GM12878 (cell line): Measurements from ENCODE around the gene FAM234B. TPM values are rescaled to one million over a fixed set of nuclear protein-coding genes. Genes with fewer than 3 reads are reported as not detected.

Source experiments
- CHD4 ChIP-seq: fragments of 200-600 bp; sonication (generic); IDR thresholded peaks from 2 replicates; pipeline ENCODE4 v1.6.1; 2016; ENCODE audit warnings: mild to moderate bottlenecking
- EED ChIP-seq: sonication (generic); IDR thresholded peaks from 2 replicates; pipeline ENCODE4 v1.6.1; 2016; ENCODE audit warnings: antibody characterized with exemption, low read depth
- EP300 ChIP-seq, 2 experiments: fragments of 150-350 bp in 1 of 2; IDR thresholded peaks; 2 replicates each; pipeline ENCODE4 v1.6.1; 2011 to 2012; ENCODE audit warnings: low read depth in 2 of 2, low read length in 2 of 2, borderline replicate concordance in 1 of 2, improper control_type of control experiment in 1 of 2, inconsistent platforms in 1 of 2; ENCODE audit not compliant: control insufficient read depth in 1 of 2
- ESRRA ChIP-seq: IDR thresholded peaks from 2 replicates; pipeline ENCODE4 v1.6.1; 2012; ENCODE audit warnings: mild to moderate bottlenecking, low read length, improper control_type of control experiment
- ETV6 ChIP-seq, 2 experiments: fragments of 450-650 bp in 1 of 2; IDR thresholded peaks in 1 of 2; conservative IDR thresholded peaks in 1 of 2; 2 replicates each; pipeline ENCODE4 v1.6.1; 2014; ENCODE audit warnings: antibody characterized with exemption in 1 of 2, borderline replicate concordance in 1 of 2, low read depth in 1 of 2, mild to moderate bottlenecking in 1 of 2, moderate library complexity in 1 of 2
- EZH2 ChIP-seq: IDR thresholded peaks from 2 replicates; pipeline ENCODE4 v1.6.1; 2012; ENCODE audit warnings: low read depth, mild to moderate bottlenecking, control low read depth, inconsistent platforms, low read length, borderline replicate concordance; ENCODE audit not compliant: control insufficient read depth
- FOS ChIP-seq: IDR thresholded peaks from 3 replicates; pipeline ENCODE4 v1.6.1; 2011; ENCODE audit warnings: borderline replicate concordance; ENCODE audit not compliant: insufficient read length; ENCODE audit errors: extremely low read depth
- FOXM1 ChIP-seq: IDR thresholded peaks from 2 replicates; pipeline ENCODE4 v1.6.1; 2012; ENCODE audit warnings: low read depth, mild to moderate bottlenecking, inconsistent platforms, low read length, moderate library complexity
- MEF2A ChIP-seq: IDR thresholded peaks from 2 replicates; pipeline ENCODE4 v1.6.1; 2011; ENCODE audit warnings: low read depth, mild to moderate bottlenecking, low read length, moderate library complexity; ENCODE audit not compliant: insufficient read depth
- PAX8 ChIP-seq: fragments of 450-650 bp; IDR thresholded peaks from 2 replicates; pipeline ENCODE4 v1.6.1; 2017; ENCODE audit warnings: mild to moderate bottlenecking, moderate library complexity
- PRDM15 ChIP-seq: fragments of 450-650 bp; formaldehyde crosslinking; IDR thresholded peaks from 2 replicates; pipeline ENCODE4 v1.4.0; 2020; ENCODE audit warnings: mild to moderate bottlenecking, moderate library complexity
- SMAD1 ChIP-seq: fragments of 450-650 bp; IDR thresholded peaks from 2 replicates; pipeline ENCODE4 v1.6.1; 2018; ENCODE audit warnings: mild to moderate bottlenecking, low read depth; ENCODE audit not compliant: partially characterized antibody
- STAT3 ChIP-seq: IDR thresholded peaks from 2 replicates; pipeline ENCODE4 v1.6.1; 2011; ENCODE audit warnings: low read depth, low read length, improper control_type of control experiment
- TARDBP ChIP-seq: IDR thresholded peaks from 2 replicates; pipeline ENCODE4 v1.6.1; 2016; ENCODE audit warnings: borderline replicate concordance
- ZBTB33 ChIP-seq: fragments of 450-650 bp; IDR thresholded peaks from 2 replicates; pipeline ENCODE4 v1.6.1; 2017; ENCODE audit warnings: mild to moderate bottlenecking
- ZZZ3 ChIP-seq: IDR thresholded peaks from 2 replicates; pipeline ENCODE4 v1.6.1; 2011; ENCODE audit warnings: low read depth; ENCODE audit not compliant: control insufficient read depth, insufficient read length
- polyA plus RNA-seq, 11 experiments: library from polyadenylated mRNA; depleted of rRNA in 4 of 11; unstranded in 6 of 11; stranded (reverse) in 5 of 11; fragments of >200 nt; fragmentation: Nextera tagmentation in 4 of 11; fragmentation: Illumina TruSeq in 1 of 11; extraction: Ambion mirVana in 4 of 11; extraction: Trizol in 1 of 11; gene quantifications; 1 replicate in 1 of 11; 2 replicates in 10 of 11; pipeline versions ENCODE4 v1.2.1 to v1.2.3, GENCODE V29; 2011 to 2016; ENCODE audit warnings: inconsistent platforms in 2 of 11, missing spikeins in 2 of 11, low read depth in 1 of 11
- total RNA-seq, 4 experiments: library from RNA; depleted of rRNA in 3 of 4; stranded (reverse); fragments of >200 nt in 3 of 4; fragmentation: Illumina TruSeq in 1 of 4; extraction: Trizol in 1 of 4; gene quantifications; 2 replicates each; pipeline versions ENCODE4 v1.2.1 to v1.2.3, GENCODE V29; 2013 to 2021
- TF ChIP-seq, protein P1 (sequence below): fragments of 450-650 bp; conservative IDR thresholded peaks from 2 replicates; pipeline ENCODE4 v1.6.1; 2017; ENCODE audit warnings: mild to moderate bottlenecking, moderate library complexity
- TF ChIP-seq, protein P2 (sequence below): IDR thresholded peaks from 2 replicates; pipeline ENCODE4 v1.6.1; 2012; ENCODE audit warnings: low read length, inconsistent platforms

Gene FAM234B
- total and polyA plus RNA-seq, 10 of the 15 experiments (the other 5 are each of a cell fraction or from before 2014, with no cell fraction given), result 0.09 to 2.8 (median 0.18) TPM

GRCh38 chr12:13094367-13094766, 50.2 kb downstream of the FAM234B start (continued):
- TF ChIP-seq PRDM15 (CRISPR knock-in tag) (no peak), STAT3 (no peak), ESRRA (0 out of 2 replicates have a peak, but pooled peaks have one; percentile 57), EZH2 (no peak), CHD4 (no peak), TARDBP (no peak), MEF2A (peak; percentile 81; the same call in 1 of the 2 replicates), ZBTB33 (no peak), PAX8 (no peak), ZZZ3 (no peak), ETV6 (conservative IDR thresholded peaks at IDR 0.05 in 1 of 2, IDR thresholded peaks at IDR 0.05 in 1 of 2; ENCODE audit: borderline replicate concordance in 1 of 2, low read depth in 1 of 2) (no peak), SMAD1 (no peak), FOXM1 (peak; percentile 63), EED (0 out of 2 replicates have a peak, but pooled peaks have one; percentile 42), EP300 (IDR thresholded peaks at IDR 0.05; ENCODE audit: borderline replicate concordance in 1 of 2, control insufficient read depth in 1 of 2, low read depth in 2 of 2, low read length in 2 of 2) (peak in 1 of 2 experiments; percentile 54; a peak in 1 of 4 replicates), FOS (no peak)
- TF ChIP-seq, protein P1, sequence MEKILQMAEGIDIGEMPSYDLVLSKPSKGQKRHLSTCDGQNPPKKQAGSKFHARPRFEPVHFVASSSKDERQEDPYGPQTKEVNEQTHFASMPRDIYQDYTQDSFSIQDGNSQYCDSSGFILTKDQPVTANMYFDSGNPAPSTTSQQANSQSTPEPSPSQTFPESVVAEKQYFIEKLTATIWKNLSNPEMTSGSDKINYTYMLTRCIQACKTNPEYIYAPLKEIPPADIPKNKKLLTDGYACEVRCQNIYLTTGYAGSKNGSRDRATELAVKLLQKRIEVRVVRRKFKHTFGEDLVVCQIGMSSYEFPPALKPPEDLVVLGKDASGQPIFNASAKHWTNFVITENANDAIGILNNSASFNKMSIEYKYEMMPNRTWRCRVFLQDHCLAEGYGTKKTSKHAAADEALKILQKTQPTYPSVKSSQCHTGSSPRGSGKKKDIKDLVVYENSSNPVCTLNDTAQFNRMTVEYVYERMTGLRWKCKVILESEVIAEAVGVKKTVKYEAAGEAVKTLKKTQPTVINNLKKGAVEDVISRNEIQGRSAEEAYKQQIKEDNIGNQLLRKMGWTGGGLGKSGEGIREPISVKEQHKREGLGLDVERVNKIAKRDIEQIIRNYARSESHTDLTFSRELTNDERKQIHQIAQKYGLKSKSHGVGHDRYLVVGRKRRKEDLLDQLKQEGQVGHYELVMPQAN, result no peak
- TF ChIP-seq, protein P2, sequence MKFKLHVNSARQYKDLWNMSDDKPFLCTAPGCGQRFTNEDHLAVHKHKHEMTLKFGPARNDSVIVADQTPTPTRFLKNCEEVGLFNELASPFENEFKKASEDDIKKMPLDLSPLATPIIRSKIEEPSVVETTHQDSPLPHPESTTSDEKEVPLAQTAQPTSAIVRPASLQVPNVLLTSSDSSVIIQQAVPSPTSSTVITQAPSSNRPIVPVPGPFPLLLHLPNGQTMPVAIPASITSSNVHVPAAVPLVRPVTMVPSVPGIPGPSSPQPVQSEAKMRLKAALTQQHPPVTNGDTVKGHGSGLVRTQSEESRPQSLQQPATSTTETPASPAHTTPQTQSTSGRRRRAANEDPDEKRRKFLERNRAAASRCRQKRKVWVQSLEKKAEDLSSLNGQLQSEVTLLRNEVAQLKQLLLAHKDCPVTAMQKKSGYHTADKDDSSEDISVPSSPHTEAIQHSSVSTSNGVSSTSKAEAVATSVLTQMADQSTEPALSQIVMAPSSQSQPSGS, result peak; percentile 80
